ENCODE data around the gene LIMK1. TPM values are rescaled to one million over a fixed set of nuclear protein-coding genes. Genes with fewer than 3 reads are reported as not detected.

The LIMK1 gene
- total RNA-seq, 1 donor from 2014 or later, result 51.0 TPM

DNA sequence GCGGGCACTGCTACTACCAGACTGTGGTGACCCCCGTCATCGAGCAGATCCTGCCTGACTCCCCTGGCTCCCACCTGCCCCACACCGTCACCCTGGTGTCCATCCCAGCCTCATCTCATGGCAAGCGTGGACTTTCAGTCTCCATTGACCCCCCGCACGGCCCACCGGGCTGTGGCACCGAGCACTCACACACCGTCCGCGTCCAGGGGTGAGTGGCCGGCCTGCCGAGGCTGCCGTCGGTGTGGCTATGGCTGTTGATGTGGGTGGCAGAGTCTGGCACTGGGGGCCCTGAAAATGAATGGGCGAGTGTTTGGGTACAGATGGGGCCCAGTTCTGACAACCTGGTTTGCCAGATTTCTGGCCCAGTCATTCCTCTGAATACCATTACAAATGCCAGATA, 15.4 kb downstream of the LIMK1 start:
- Mint-ChIP-seq H3K36me3 (ENCODE audit: low read depth, unreplicated experiment) (peaks cover 14% of the 10 kb centered on the region), H3K27ac (ENCODE audit: unreplicated experiment) (no peak overlapping the region), H3K27me3 (ENCODE audit: unreplicated experiment) (peaks cover 5% of the 10 kb centered on the region), H3K9me3 (ENCODE audit: unreplicated experiment) (no peaks in the 10 kb centered on the region), H3K4me1 (ENCODE audit: unreplicated experiment) (peaks cover 7% of the 10 kb centered on the region), H3K4me3 (ENCODE audit: unreplicated experiment) (no peak overlapping the region)
- TF ChIP-seq, protein P1, sequence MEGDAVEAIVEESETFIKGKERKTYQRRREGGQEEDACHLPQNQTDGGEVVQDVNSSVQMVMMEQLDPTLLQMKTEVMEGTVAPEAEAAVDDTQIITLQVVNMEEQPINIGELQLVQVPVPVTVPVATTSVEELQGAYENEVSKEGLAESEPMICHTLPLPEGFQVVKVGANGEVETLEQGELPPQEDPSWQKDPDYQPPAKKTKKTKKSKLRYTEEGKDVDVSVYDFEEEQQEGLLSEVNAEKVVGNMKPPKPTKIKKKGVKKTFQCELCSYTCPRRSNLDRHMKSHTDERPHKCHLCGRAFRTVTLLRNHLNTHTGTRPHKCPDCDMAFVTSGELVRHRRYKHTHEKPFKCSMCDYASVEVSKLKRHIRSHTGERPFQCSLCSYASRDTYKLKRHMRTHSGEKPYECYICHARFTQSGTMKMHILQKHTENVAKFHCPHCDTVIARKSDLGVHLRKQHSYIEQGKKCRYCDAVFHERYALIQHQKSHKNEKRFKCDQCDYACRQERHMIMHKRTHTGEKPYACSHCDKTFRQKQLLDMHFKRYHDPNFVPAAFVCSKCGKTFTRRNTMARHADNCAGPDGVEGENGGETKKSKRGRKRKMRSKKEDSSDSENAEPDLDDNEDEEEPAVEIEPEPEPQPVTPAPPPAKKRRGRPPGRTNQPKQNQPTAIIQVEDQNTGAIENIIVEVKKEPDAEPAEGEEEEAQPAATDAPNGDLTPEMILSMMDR (IDR thresholded peaks at IDR 0.05; ENCODE audit: unreplicated experiment), result no peak
- DNase-seq (ENCODE audit: low spot score), result no peak

DNA sequence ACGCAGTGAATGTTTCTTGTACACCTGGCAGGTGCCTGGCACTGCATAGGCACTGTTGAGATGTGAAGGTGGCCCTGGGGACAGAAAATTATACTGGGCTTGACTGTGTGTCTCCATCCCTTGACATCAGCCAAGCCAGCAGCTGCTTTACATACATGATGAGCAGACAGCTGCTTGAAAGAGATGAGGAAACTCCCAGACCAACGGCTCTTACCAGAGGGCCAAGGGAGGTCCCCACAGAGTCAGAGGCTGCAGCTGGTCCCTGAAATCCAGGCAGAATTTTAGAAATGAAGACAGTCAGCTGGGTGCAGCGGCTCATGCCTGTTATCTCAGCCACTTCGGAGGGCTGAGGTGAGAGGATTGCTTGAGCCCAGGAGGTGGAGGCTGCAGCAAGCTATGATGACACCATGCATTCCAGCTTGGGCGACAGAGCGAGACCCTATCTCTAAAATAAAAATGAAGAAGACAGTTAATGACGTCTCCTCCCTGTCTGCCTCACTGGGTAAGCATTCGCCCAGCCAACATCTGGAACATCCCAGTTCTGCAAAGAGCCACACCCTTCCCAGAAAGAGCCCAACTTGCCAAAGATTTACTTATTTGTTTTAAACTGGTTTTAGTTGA, 17.6 kb downstream of the LIMK1 start:
- H3K4me1 Mint-ChIP-seq (ENCODE audit: unreplicated experiment), result no peaks in the 10 kb centered on the region
- no peak for DNase-seq (ENCODE audit: low spot score)
- H3K36me3 Mint-ChIP-seq (ENCODE audit: low read depth, unreplicated experiment), result peaks cover 15% of the 10 kb centered on the region
- H3K27ac Mint-ChIP-seq (ENCODE audit: unreplicated experiment), result no peak overlapping the region
- no peaks in the 10 kb centered on the region for H3K9me3 Mint-ChIP-seq (ENCODE audit: unreplicated experiment)
- TF ChIP-seq, protein P1 (IDR thresholded peaks at IDR 0.05; ENCODE audit: unreplicated experiment), result no peak
- H3K4me3 Mint-ChIP-seq (ENCODE audit: unreplicated experiment), result no peak overlapping the region
- peaks cover 5% of the 10 kb centered on the region for H3K27me3 Mint-ChIP-seq (ENCODE audit: unreplicated experiment)

DNA sequence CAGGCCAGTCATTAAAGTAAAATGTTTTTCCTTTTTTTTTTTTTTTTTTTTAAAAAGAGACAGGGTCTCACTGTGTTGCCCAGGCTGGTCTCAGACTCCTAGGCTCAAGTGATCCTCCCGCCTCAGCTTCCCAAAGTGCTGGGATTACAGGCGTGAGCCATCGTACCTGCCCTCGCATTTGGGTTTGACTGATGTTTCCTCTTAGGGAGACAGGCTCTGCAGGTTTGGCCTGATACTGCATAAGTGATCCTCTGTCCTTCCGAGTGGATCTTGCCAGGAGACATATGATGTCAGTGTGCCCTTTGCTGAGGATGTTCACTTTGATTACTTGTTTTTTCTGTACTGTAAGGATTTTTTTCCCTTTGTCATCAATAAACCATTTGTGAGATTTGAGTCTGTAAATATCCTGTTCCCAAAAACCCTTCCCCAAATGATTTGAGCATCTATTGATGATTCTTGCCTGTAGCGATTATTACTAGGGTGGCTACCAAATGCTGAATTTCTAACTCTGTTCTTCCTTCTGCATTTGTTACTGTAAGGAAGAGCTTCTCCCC, 19.7 kb downstream of the LIMK1 start:
- Mint-ChIP-seq H3K36me3 (ENCODE audit: low read depth, unreplicated experiment) (peaks cover 10% of the 10 kb centered on the region), H3K4me3 (ENCODE audit: unreplicated experiment) (no peak overlapping the region), H3K27me3 (ENCODE audit: unreplicated experiment) (no peaks in the 10 kb centered on the region), H3K4me1 (ENCODE audit: unreplicated experiment) (no peaks in the 10 kb centered on the region), H3K27ac (ENCODE audit: unreplicated experiment) (no peak overlapping the region), H3K9me3 (ENCODE audit: unreplicated experiment) (no peaks in the 10 kb centered on the region)
- TF ChIP-seq, protein P1 (IDR thresholded peaks at IDR 0.05; ENCODE audit: unreplicated experiment), result no peak
- DNase-seq (ENCODE audit: low spot score), result no peak

DNA sequence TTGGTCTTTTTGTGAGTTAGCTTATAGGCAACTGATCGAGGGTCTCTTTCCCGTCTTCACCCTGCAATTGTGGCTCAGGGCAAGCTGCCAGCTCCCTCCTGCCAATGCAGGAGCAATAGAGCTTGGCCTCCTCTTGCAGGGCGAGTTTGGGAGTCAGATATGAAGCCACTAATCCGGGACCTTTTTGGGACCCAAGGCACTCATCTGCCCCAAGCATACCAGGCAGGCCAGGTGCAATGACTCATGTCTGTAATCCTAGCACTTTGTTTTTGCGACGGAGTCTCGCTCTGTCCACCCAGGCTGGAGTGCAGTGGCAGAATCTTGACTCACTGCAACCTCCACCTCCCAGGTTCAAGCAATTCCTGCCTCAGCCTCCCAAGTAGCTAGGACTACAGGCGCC, 21.1 kb downstream of the LIMK1 start:
- Mint-ChIP-seq H3K4me1 (ENCODE audit: unreplicated experiment) (no peaks in the 10 kb centered on the region), H3K27ac (ENCODE audit: unreplicated experiment) (no peak overlapping the region), H3K9me3 (ENCODE audit: unreplicated experiment) (no peaks in the 10 kb centered on the region), H3K27me3 (ENCODE audit: unreplicated experiment) (no peaks in the 10 kb centered on the region), H3K36me3 (ENCODE audit: low read depth, unreplicated experiment) (peaks cover 8% of the 10 kb centered on the region), H3K4me3 (ENCODE audit: unreplicated experiment) (no peak overlapping the region)
- TF ChIP-seq, protein P1 (IDR thresholded peaks at IDR 0.05; ENCODE audit: unreplicated experiment), result no peak
- no peak for DNase-seq (ENCODE audit: low spot score)

DNA sequence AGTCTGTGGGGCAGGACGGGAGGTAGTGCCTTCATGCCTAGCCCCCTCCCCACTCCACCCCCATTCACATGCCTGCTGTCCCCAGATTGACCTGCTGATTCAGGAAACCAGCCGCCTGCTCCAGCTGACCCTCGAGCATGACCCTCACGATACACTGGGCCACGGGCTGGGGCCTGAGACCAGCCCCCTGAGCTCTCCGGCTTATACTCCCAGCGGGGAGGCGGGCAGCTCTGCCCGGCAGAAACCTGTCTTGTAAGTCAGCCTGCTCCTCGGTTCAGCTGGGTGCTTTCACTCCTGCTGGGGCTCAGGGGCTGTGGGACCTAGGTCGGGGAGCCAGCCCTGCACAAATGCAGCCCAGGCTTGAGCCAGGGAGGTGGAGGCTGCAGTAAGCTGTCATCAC, 22.4 kb downstream of the LIMK1 start:
- Mint-ChIP-seq H3K27ac (ENCODE audit: unreplicated experiment) (no peak overlapping the region), H3K4me1 (ENCODE audit: unreplicated experiment) (no peaks in the 10 kb centered on the region), H3K4me3 (ENCODE audit: unreplicated experiment) (no peak overlapping the region), H3K9me3 (ENCODE audit: unreplicated experiment) (no peaks in the 10 kb centered on the region), H3K27me3 (ENCODE audit: unreplicated experiment) (peaks cover 3% of the 10 kb centered on the region), H3K36me3 (ENCODE audit: low read depth, unreplicated experiment) (peaks cover 16% of the 10 kb centered on the region)
- TF ChIP-seq, protein P1 (IDR thresholded peaks at IDR 0.05; ENCODE audit: unreplicated experiment), result no peak
- DNase-seq (ENCODE audit: low spot score), result no peak

All from endothelial cell (in vitro differentiated cells).